H1 (cell line): ENCODE measurements around the gene EPHA2. TPM values are rescaled to one million over a fixed set of nuclear protein-coding genes. Genes with fewer than 3 reads are reported as not detected.

Experiments used
- CTCF ChIA-PET: fragments of 300-600 bp; sonication (Branson Sonifier 250); formaldehyde crosslinking; loops from one replicate; lab custom pipeline; 2021; ENCODE audit not compliant: partially characterized antibody; lab: Charles Lee
- POLR2A ChIA-PET: fragments of 300-600 bp; sonication (Branson Sonifier 250); formaldehyde crosslinking; loops from one replicate; lab custom pipeline; 2021; ENCODE audit warnings: inconsistent platforms; ENCODE audit not compliant: partially characterized antibody; lab: Charles Lee
- DNase-seq, 2 experiments: peaks; one replicate each; pipeline versions ENCODE4 v3.0.0 to v3.0.0-alpha.2; 2010 to 2022; ENCODE audit warnings: low spot score in 2 of 2, low read depth in 1 of 2, mixed read lengths in 1 of 2
- FAIRE-seq: peaks from 2 replicates; lab custom pipeline; 2011; peaks lifted over from hg19 to GRCh38; lab: Jason Lieb, UNC
- H2AFZ ChIP-seq: 2 replicates; pipeline ENCODE4 v1.8.1; 2012; ENCODE audit warnings: low read length, inconsistent platforms
- H2AK5ac ChIP-seq: 2 replicates; pipeline ENCODE4 v1.6.1; 2013; ENCODE audit warnings: low read depth, low read length
- H2BK120ac ChIP-seq: replicated peaks from 2 replicates; pipeline ENCODE3; 2013; ENCODE audit warnings: low read depth, low read length, inconsistent platforms
- H2BK12ac ChIP-seq: 2 replicates; pipeline ENCODE4 v1.6.1; 2013; ENCODE audit warnings: low read depth, low read length
- H2BK15ac ChIP-seq: 2 replicates; pipeline ENCODE4 v1.6.1; 2013; ENCODE audit warnings: low read length
- H2BK20ac ChIP-seq: 2 replicates; pipeline ENCODE4 v1.6.1; 2013; ENCODE audit warnings: low read length
- H2BK5ac ChIP-seq: 2 replicates; pipeline ENCODE4 v1.6.1; 2013; ENCODE audit warnings: low read depth, low read length
- H3K14ac ChIP-seq: 2 replicates; pipeline ENCODE4 v1.6.1; 2013; ENCODE audit warnings: inconsistent platforms; ENCODE audit not compliant: insufficient read length
- H3K18ac ChIP-seq: 2 replicates; pipeline ENCODE4 v1.6.1; 2013; ENCODE audit warnings: low read length; ENCODE audit errors: extremely low read depth
- H3K23ac ChIP-seq: 2 replicates; pipeline ENCODE4 v1.6.1; 2013; ENCODE audit warnings: inconsistent platforms; ENCODE audit not compliant: insufficient read length
- H3K23me2 ChIP-seq: 2 replicates; pipeline ENCODE4 v1.6.1; 2013; ENCODE audit warnings: low read depth, low read length
- H3K27ac ChIP-seq: 2 replicates; pipeline ENCODE4 v1.6.1; 2011; ENCODE audit warnings: low read depth, low read length, inconsistent platforms
- H3K27me3 ChIP-seq, 4 experiments: replicated peaks in 1 of 4; 1 replicate in 1 of 4; 2 replicates in 3 of 4; pipeline versions ENCODE4 v1.6.1 to v1.8.1; 2011 to 2013; ENCODE audit warnings: low read length in 3 of 4, mild to moderate bottlenecking in 3 of 4, inconsistent platforms in 2 of 4, mixed read lengths in 2 of 4, moderate library complexity in 1 of 4; ENCODE audit not compliant: control insufficient read depth in 3 of 4, insufficient read depth in 3 of 4; ENCODE audit errors: extremely low read depth in 1 of 4
- H3K36me3 ChIP-seq, 4 experiments: 2 replicates each; pipeline versions ENCODE4 v1.6.1 to v1.8.1; 2011 to 2013; ENCODE audit warnings: mild to moderate bottlenecking in 4 of 4, low read length in 3 of 4, moderate library complexity in 2 of 4, control low read depth in 1 of 4, inconsistent platforms in 1 of 4; ENCODE audit not compliant: insufficient read depth in 4 of 4, control insufficient read depth in 2 of 4
- H3K4ac ChIP-seq: replicated peaks from 2 replicates; pipeline ENCODE3; 2013; ENCODE audit warnings: low read length, low read depth, mixed read lengths, inconsistent platforms; ENCODE audit not compliant: insufficient read length
- H3K4me1 ChIP-seq, 4 experiments: replicated peaks in 1 of 4; 1 replicate in 1 of 4; 2 replicates in 3 of 4; pipeline versions ENCODE4 v1.6.1 to v1.8.1; 2011 to 2013; ENCODE audit warnings: low read length in 3 of 4, inconsistent platforms in 2 of 4, mixed read lengths in 1 of 4; ENCODE audit not compliant: insufficient read depth in 4 of 4, control insufficient read depth in 3 of 4
- H3K4me2 ChIP-seq, 2 experiments: 2 replicates each; pipeline versions ENCODE4 v1.6.1 to v1.8.1; 2011 to 2013; ENCODE audit warnings: low read depth in 2 of 2, low read length in 2 of 2, control low read depth in 1 of 2, inconsistent platforms in 1 of 2, mild to moderate bottlenecking in 1 of 2; ENCODE audit not compliant: insufficient read depth in 1 of 2
- H3K4me3 ChIP-seq, 4 experiments: fragments of 200-600, 300-600 bp in 1 of 4; sonication (generic), shearing (Covaris generic), sonication (Bioruptor Twin) in 1 of 4; 2 replicates each; pipeline versions ENCODE4 v1.5.1 to v1.8.1; 2011 to 2016; ENCODE audit warnings: low read length in 4 of 4, low read depth in 3 of 4, control low read depth in 2 of 4, inconsistent platforms in 2 of 4, mild to moderate bottlenecking in 2 of 4, mixed read lengths in 1 of 4, moderate library complexity in 1 of 4; ENCODE audit not compliant: insufficient read depth in 2 of 4; ENCODE audit errors: extremely low read depth in 1 of 4
- H3K56ac ChIP-seq: replicated peaks from 2 replicates; pipeline ENCODE3; 2013; ENCODE audit warnings: low read depth, mild to moderate bottlenecking, mixed read lengths, low read length, inconsistent platforms; ENCODE audit not compliant: insufficient read length
- H3K79me1 ChIP-seq: 2 replicates; pipeline ENCODE4 v1.6.1; 2013; ENCODE audit warnings: low read depth, low read length, control low read depth
- H3K79me2 ChIP-seq, 2 experiments: 2 replicates each; pipeline versions ENCODE4 v1.6.1 to v1.8.1; 2012 to 2013; ENCODE audit warnings: low read length in 2 of 2, mild to moderate bottlenecking in 2 of 2, inconsistent platforms in 1 of 2; ENCODE audit not compliant: insufficient read depth in 2 of 2, control insufficient read depth in 1 of 2
- H3K9ac ChIP-seq, 4 experiments: replicated peaks in 1 of 4; 1 replicate in 1 of 4; 2 replicates in 3 of 4; pipeline versions ENCODE4 v1.6.1 to v1.8.1; 2011 to 2013; ENCODE audit warnings: low read depth in 3 of 4, low read length in 3 of 4, control low read depth in 2 of 4, mild to moderate bottlenecking in 2 of 4, moderate library complexity in 2 of 4, inconsistent platforms in 1 of 4; ENCODE audit errors: extremely low read depth in 1 of 4
- H3K9me3 ChIP-seq, 2 experiments: 2 replicates each; pipeline versions ENCODE4 v1.6.1 to v1.8.1; 2012 to 2013; ENCODE audit warnings: mild to moderate bottlenecking in 2 of 2, moderate library complexity in 2 of 2, control low read depth in 1 of 2, inconsistent platforms in 1 of 2, low read depth in 1 of 2, low read length in 1 of 2, mixed read lengths in 1 of 2; ENCODE audit not compliant: insufficient read depth in 2 of 2
- H4K20me1 ChIP-seq, 2 experiments: replicated peaks in 1 of 2; 2 replicates each; pipeline versions ENCODE3 to v1.8.1; 2011 to 2013; ENCODE audit warnings: inconsistent platforms in 2 of 2, low read length in 2 of 2, mild to moderate bottlenecking in 1 of 2; ENCODE audit not compliant: insufficient read depth in 2 of 2, control insufficient read depth in 1 of 2
- H4K5ac ChIP-seq: 2 replicates; pipeline ENCODE4 v1.6.1; 2013; ENCODE audit warnings: low read length, low read depth, mixed read lengths, inconsistent platforms; ENCODE audit not compliant: insufficient read length
- H4K8ac ChIP-seq: 2 replicates; pipeline ENCODE4 v1.8.0; 2013; ENCODE audit warnings: mild to moderate bottlenecking, moderate library complexity, low read length, inconsistent platforms; ENCODE audit not compliant: insufficient read depth; ENCODE audit errors: extremely low read depth
- H4K91ac ChIP-seq: replicated peaks from 2 replicates; pipeline ENCODE3; 2013; ENCODE audit warnings: low read length, mixed read lengths, inconsistent platforms; ENCODE audit not compliant: insufficient read length
- BACH1 ChIP-seq: IDR thresholded peaks from 2 replicates; pipeline ENCODE4 v1.6.1; 2012; ENCODE audit warnings: low read length, improper control_type of control experiment
- CBX8 ChIP-seq: fragments of 300-800, 300-1000 bp; sonication (generic); IDR thresholded peaks from 2 replicates; pipeline ENCODE4 v1.7.1; 2016; ENCODE audit warnings: low read depth, low read length, borderline replicate concordance
- EGR1 ChIP-seq: IDR thresholded peaks from 2 replicates; pipeline ENCODE4 v1.6.1; 2011; ENCODE audit warnings: low read depth, low read length, borderline replicate concordance
- EP300 ChIP-seq, 2 experiments: IDR thresholded peaks; 1 replicate in 1 of 2; 2 replicates in 1 of 2; pipeline ENCODE4 v1.6.1; 2011 to 2012; ENCODE audit warnings: low read depth in 2 of 2, low read length in 2 of 2, mild to moderate bottlenecking in 2 of 2, borderline replicate concordance in 1 of 2, inconsistent platforms in 1 of 2, moderate library complexity in 1 of 2
- EZH2 ChIP-seq: fragments of 200-600 bp; sonication (generic); IDR thresholded peaks from 2 replicates; pipeline ENCODE4 v1.7.1; 2012; ENCODE audit warnings: low read depth, mild to moderate bottlenecking, moderate library complexity, low read length, inconsistent platforms; ENCODE audit not compliant: severe bottlenecking
- GABPA ChIP-seq: IDR thresholded peaks from 2 replicates; pipeline ENCODE4 v1.6.1; 2011; ENCODE audit warnings: mild to moderate bottlenecking, low read length, moderate library complexity, borderline replicate concordance; ENCODE audit not compliant: insufficient read depth
- RBBP5 ChIP-seq: IDR thresholded peaks from 2 replicates; pipeline ENCODE4 v1.7.1; 2012; ENCODE audit warnings: low read depth, mild to moderate bottlenecking, inconsistent platforms, low read length, moderate library complexity, borderline replicate concordance
- RNF2 ChIP-seq: fragments of 200-900, 300-1000 bp; sonication (generic); IDR thresholded peaks from 2 replicates; pipeline ENCODE4 v1.7.1; 2016; ENCODE audit warnings: borderline replicate concordance, low read depth, mild to moderate bottlenecking, antibody characterized with exemption, low read length; ENCODE audit not compliant: poor library complexity, severe bottlenecking; ENCODE audit errors: missing control alignments
- SP1 ChIP-seq: IDR thresholded peaks from 2 replicates; pipeline ENCODE4 v1.6.1; 2011; ENCODE audit warnings: low read depth, low read length
- ZNF274 ChIP-seq: IDR thresholded peaks from 2 replicates; pipeline ENCODE4 v1.7.0; 2012; ENCODE audit warnings: low read length, borderline replicate concordance; ENCODE audit errors: extremely low read depth
- WGBS, 2 experiments: shearing (Covaris generic) in 1 of 2; methylation state at CpG; one replicate each; pipeline versions ENCODE4 v1.1.6 to v1.1.7; 2013 to 2015; ENCODE audit warnings: low lambda C conversion rate in 2 of 2, mixed read lengths in 2 of 2, inconsistent platforms in 1 of 2, low coverage in 1 of 2, missing lambda C conversion rate in 1 of 2; ENCODE audit not compliant: insufficient replicate concordance in 2 of 2, insufficient coverage in 1 of 2, insufficient read length in 1 of 2; ENCODE audit errors: extremely low coverage in 1 of 2, missing lambda C conversion rate in 1 of 2; 5-methylcytosine and 5-hydroxymethylcytosine counted together
- polyA plus RNA-seq, 7 experiments: library from polyadenylated mRNA; depleted of rRNA in 3 of 7; stranded (reverse) in 5 of 7; unstranded in 2 of 7; fragments of >200 nt in 5 of 7; fragments of 200-250 nt in 2 of 7; gene quantifications; 1 replicate in 5 of 7; 2 replicates in 1 of 7; 4 replicates in 1 of 7; pipeline versions ENCODE4 v1.2.1 to v1.2.3, GENCODE V29; 2011 to 2013; ENCODE audit warnings: missing spikeins in 2 of 7, mixed read lengths in 2 of 7
- total RNA-seq: library from RNA; stranded (reverse); fragmentation: NEBNext Ultra II Directional; extraction: Animal tissue kit (Norgen Biotek cat#: 25700); gene quantifications from 2 replicates; pipeline ENCODE4 v1.2.1, GENCODE V29; 2021

The EPHA2 gene
- total and polyA plus RNA-seq, 2 of the 8 experiments (the other 6 are each of a cell fraction or from before 2014, with no cell fraction given): 26.8 to 33.6 TPM

DNA sequence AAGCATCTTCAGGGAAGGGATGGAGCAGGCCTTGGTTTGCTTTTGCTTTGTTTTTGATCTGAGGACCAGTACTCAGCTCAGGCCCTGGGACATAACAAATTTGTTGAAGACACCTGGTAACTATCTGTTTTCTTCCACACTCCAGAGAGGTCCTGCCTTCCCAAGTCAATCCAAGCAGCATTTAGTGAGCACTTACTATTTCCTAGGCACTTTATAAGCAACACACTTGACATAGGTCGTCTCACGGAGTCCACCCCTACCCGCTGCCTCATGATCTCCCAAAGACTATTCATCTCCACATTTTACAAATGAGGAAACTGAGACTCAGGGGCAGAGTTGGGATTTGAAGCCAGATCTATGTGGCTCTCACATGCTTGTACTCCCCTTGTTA is 14.4 kb upstream of the EPHA2 start:
- no peak for TF ChIP-seq ZNF274
- no peak for TF ChIP-seq BACH1
- no peak for TF ChIP-seq EZH2
- no peak for TF ChIP-seq RBBP5
- no peak for TF ChIP-seq RNF2
- no peak for TF ChIP-seq GABPA
- TF ChIP-seq EP300 (IDR thresholded peaks at IDR 0.05; ENCODE audit: borderline replicate concordance in 1 of 2, low read depth in 2 of 2, low read length in 2 of 2): no peak
- TF ChIP-seq CBX8: no peak
- TF ChIP-seq EGR1: no peak
- no peak for TF ChIP-seq SP1
- POLR2A ChIA-PET: interaction anchor here (3.3 kb wide), 1 partner anchor 8 kb away, joined by 14 read pairs; no protein-coding TSS in a partner anchor

More for the DNA sequence above, 14.4 kb upstream of the EPHA2 start:
- Histone ChIP-seq H3K27ac (no peak overlapping the region), H3K14ac (no peak overlapping the region), H3K27me3 (no peaks in the 10 kb centered on the region; a peak in 1 of 7 replicates), H3K36me3 (no peaks in the 10 kb centered on the region), H4K5ac (no peak overlapping the region), H3K4me1 (peaks cover 5 to 24% (median 15%) of the 10 kb centered on the region in 4 experiments), H2BK5ac (no peak overlapping the region), H3K9me3 (no peaks in the 10 kb centered on the region), H2AK5ac (no peak overlapping the region), H3K4me3 (no peak overlapping the region), H2BK120ac (no peak overlapping the region), H4K8ac (no peak overlapping the region), H2BK20ac (peak overlapping the region; percentile 3; the same call in 1 of the 2 replicates), H3K4ac (no peak overlapping the region), H3K79me2 (no peaks in the 10 kb centered on the region), H2BK12ac (peak overlapping the region; percentile 6; the same call in 1 of the 2 replicates), H3K23ac (no peak overlapping the region), H2AFZ (no peak overlapping the region), H3K79me1 (no peaks in the 10 kb centered on the region), H4K20me1 (no peaks in the 10 kb centered on the region), H2BK15ac (peak overlapping the region; percentile 29; the same call in 1 of the 2 replicates), H3K9ac (no peak overlapping the region), H4K91ac (no peak overlapping the region), H3K23me2 (peaks cover 4% of the 10 kb centered on the region; the same call in 1 of the 2 replicates), H3K4me2 (no peak overlapping the region), H3K56ac (no peak overlapping the region), H3K18ac (no peak overlapping the region)
- 89% methylated on average over 3 of the region's 3 CpGs; no CpG with 5 or more reads in 1 of the 2 experiments for WGBS, 2 experiments
- DNase-seq: no peak
- FAIRE-seq: no peak
- CTCF ChIA-PET: interaction anchor here (0.7 to 1.7 kb wide), 5 partner anchors 8 to 57 kb away, joined by 3 to 5 read pairs (median 3); partner anchors contain the start of gene EPHA2
